ENCODE data around the gene LRPAP1.
"Not testable (repeated sequence)": the region's sequence is repeated elsewhere in the genome, so short reads cannot be mapped to it uniquely, and the experiment has no call there.

The LRPAP1 gene

GRCh38 chr4:3559381-3560290 is 27.4 kb upstream of the LRPAP1 start:
- not testable (repeated sequence) for DNase-seq

- not testable (repeated sequence) for DNase-seq
Observed at GRCh38 chr4:3558514-3558836, 26.3 kb upstream of the LRPAP1 start.

DNA sequence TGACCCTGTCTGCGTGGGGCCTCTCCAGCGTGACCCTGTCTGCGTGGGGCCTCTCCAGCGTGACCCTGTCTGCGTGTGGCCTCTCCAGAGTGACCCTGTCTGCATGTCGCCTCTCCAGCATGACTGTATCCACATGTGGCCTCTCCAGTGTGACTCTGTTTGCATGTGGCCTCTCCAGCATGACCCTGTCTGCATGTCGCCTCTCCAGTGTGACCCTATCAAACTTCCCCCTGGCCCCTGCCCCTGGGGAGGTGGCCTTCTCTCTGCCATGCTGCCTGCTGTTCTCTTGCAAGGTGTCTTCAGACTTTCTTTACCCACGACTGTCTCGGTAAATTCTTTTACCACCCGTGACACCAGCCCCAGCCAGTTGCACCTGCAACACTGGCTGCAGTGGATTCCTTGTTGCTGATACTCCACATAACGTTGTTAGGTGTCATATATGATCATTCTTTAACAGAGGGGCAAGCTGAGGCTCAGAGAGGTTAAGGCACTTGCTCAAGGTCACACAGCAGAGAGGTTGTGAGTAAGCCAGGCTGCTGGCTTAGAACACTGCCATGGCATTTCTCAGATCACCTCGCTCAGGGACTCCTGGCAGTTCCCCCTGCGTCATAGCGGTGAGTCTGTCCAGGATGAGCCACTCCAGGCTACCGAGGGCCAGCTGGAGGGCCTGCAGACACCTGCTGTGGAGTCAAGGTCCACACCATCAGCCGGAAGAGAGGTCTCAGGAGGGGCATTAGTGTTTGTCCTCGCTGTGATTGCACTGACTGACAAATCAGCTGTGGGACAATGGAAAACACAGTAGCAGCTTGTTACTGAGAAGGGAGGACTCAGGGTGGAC is 25.7 kb upstream of the LRPAP1 start:
- DNase-seq, result not testable (repeated sequence)

GRCh38 chr4:3557088-3557492 is 24.9 kb upstream of the LRPAP1 start:
- DNase-seq, result not testable (repeated sequence)

DNA sequence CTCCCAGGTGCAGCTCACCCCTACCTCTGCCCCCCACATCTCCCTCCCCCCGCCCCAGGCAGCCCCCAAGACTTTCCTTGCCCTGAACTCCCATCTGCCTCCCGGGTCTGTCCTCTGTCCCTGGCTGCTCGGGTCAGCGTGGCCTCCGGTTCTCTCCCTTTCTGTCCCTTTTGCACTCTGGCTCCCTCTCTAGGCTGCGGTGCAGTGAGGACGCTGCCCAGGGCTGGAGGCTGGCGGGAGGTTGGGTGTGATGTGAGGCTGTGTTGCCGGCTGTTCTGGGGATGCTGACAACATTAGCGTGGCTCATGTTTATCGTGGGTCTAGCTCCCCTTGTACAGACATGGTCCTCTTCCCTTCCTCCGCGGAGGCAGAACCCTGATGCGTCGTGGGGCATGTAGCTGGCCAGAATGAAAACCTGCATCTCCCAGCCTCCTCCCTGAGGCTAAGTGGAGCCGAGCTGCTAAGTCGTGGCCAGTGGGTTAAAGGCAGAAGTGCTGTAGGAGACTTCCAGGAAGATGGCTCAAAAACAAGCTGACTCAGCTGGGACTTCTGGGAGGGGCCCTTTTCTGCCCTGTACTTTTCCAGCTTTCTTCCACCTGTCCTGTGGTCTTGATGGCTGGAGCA is 24.1 kb upstream of the LRPAP1 start:
- DNase-seq, result not testable (repeated sequence)

- not testable (repeated sequence) for DNase-seq
Observed at GRCh38 chr4:3555459-3556070, 23.3 kb upstream of the LRPAP1 start.

GRCh38 chr4:3551366-3551765 is 19.1 kb upstream of the LRPAP1 start:
- not testable (repeated sequence) for DNase-seq

- DNase-seq, result not testable (repeated sequence)
Observed at GRCh38 chr4:3550792-3551325, 18.6 kb upstream of the LRPAP1 start.

GRCh38 chr4:3550041-3550440 is 17.8 kb upstream of the LRPAP1 start:
- not testable (repeated sequence) for DNase-seq

DNA sequence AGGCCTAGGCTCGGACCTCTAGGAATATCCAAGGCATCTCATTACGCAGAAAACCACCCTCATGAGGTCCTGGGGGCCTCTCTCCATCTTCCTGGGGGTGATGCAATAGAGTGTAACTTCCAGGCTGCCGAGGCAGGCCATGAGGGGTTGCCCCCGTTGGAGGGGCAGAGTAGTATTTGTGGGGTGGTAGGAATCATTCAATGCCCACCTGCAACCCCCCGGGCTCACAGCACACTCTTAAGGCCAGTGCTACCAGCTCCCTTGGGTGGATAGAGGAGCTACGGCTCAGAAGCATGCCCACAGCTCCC is 17.4 kb upstream of the LRPAP1 start:
- not testable (repeated sequence) for DNase-seq

GRCh38 chr4:3548991-3549693 is 16.9 kb upstream of the LRPAP1 start:
- DNase-seq, result not testable (repeated sequence)

- not testable (repeated sequence) for DNase-seq
Observed at GRCh38 chr4:3546721-3547120, 14.5 kb upstream of the LRPAP1 start.

GRCh38 chr4:3545351-3545750 is 13.1 kb upstream of the LRPAP1 start:
- DNase-seq, result not testable (repeated sequence)

DNA sequence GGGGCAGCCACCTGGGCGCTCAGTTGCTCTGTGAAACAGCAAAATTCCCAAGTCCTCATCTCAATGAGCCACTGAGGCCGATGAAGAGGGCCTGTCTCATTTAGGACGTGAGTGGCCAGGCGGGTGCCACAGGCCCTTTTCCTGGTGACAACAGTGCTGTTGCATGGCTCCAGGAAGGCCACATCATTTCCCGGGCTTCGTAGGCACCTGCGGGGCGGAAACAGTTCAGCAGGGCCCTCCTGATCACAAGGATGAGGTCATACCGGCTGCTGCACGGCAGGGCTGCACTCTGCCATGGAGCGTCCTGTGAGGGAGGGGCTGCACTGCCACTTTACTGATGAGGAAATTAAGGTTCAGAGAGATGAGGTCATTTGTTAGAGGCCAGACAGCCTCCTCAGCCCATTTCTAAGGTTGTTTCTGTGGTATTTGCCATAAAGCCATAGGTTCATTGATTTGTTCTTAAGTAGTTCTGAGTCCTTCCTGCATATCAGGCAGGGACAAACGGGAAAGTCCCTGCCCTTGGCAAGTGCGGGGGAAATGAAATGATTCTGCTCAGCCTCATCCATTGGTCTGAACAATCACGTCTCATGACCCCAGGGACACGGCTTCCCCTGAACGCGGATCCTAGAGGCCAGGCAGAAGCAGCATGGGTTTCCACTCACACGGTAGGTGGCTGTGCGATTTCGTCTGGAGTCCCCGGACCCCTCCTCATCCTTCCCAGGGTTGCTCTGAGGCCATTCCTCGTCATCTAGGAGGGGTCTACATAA is 12.2 kb upstream of the LRPAP1 start:
- not testable (repeated sequence) for DNase-seq

GRCh38 chr4:3543415-3543814 is 11.2 kb upstream of the LRPAP1 start:
- DNase-seq, result not testable (repeated sequence)

- DNase-seq, result not testable (repeated sequence)
Observed at GRCh38 chr4:3538906-3539305, 6.7 kb upstream of the LRPAP1 start.

- not testable (repeated sequence) for DNase-seq
Observed at GRCh38 chr4:3535812-3536211, 3.6 kb upstream of the LRPAP1 start.

DNA sequence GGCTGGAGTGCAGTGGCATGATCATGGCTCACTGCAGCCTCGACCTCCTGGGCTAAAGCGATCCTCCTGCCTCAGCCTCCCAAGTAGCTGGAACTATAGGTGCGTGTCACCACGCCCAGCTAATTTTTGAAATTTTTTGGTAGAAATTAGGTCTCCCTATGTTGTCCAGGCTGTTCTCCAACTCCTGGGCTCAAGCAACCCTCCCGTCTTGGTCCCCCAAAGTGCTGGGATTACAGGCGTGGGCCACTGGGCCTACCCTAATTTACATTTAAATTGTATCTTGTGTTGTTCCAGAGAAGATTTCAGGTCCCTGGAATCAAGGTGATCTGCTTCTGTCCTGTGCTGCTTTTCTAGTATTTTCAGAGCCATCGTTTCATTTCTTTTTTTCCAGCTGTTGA is 1.2 kb upstream of the LRPAP1 start:
- DNase-seq, result no peak

GRCh38 chr4:3532751-3533422 is 665 bp upstream of the LRPAP1 start:
- DNase-seq, result no peak

DNA sequence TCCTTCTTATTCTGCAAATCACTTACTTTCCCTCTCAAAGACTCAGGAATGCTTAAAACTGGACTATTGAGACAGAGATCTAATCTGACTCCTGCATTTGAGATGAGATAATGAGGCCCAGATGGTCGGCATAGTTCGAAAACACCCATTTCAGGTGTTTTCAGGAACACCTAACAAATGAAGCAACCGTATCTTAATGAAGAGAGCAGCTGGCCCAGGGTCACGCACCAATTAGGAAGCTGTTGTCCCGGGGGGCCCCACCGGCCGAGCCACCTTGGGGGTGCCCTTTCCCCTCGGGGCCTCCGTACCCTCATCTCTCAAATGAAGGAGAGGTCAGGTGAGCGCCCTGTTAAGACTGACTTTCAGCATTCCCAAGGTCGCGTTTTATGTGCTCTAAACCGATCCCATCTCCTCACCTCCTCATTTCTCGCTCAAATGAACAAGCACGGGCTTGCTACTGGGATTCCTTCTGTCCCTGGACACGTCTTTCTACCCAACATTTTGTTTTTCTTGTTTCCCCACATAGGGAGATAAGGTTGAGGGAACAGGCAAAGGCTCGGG is 824 bp downstream of the LRPAP1 start:
- no peak for DNase-seq

All from CD4-positive, alpha-beta T cell treated with Interleukin-4 for 4 hours (primary cell).